ENCODE measurements around the gene MED8. TPM values are rescaled to one million over a fixed set of nuclear protein-coding genes. Genes with fewer than 3 reads are reported as not detected.

The MED8 gene
- total RNA-seq, 1 donor from 2014 or later: 23.6 TPM

- Histone ChIP-seq H2AFZ (replicated peaks) (no peak overlapping the region), H3K27ac (no peak overlapping the region), H3K4me2 (no peak overlapping the region), H4K20me1 (ENCODE audit: low read depth) (no peaks in the 10 kb centered on the region), H3F3A (ENCODE audit: low read depth) (no peaks in the 10 kb centered on the region), H3K4me3 (no peak overlapping the region), H3K9ac (no peak overlapping the region), H3K36me3 (no peaks in the 10 kb centered on the region), H3K4me1 (no peaks in the 10 kb centered on the region), H3K9me3 (ENCODE audit: low read depth) (no peaks in the 10 kb centered on the region), H3K27me3 (no peaks in the 10 kb centered on the region), H3K79me2 (ENCODE audit: low read depth) (no peaks in the 10 kb centered on the region)
- Mint-ChIP-seq H3K9me3 (no peaks in the 10 kb centered on the region), H3K36me3 (peaks cover 13% of the 10 kb centered on the region), H3K27ac (no peak overlapping the region), H3K4me3 (no peak overlapping the region), H3K27me3 (ENCODE audit: insufficient read depth, low read depth) (peaks cover 3% of the 10 kb centered on the region), H3K4me1 (no peaks in the 10 kb centered on the region)
- no peak for DNase-seq (ENCODE audit: low spot score)
- TF ChIP-seq EZH2phosphoT487 (IDR thresholded peaks at IDR 0.05) (no peak), EZH2 (IDR thresholded peaks at IDR 0.05) (no peak)
- TF ChIP-seq, protein P1, sequence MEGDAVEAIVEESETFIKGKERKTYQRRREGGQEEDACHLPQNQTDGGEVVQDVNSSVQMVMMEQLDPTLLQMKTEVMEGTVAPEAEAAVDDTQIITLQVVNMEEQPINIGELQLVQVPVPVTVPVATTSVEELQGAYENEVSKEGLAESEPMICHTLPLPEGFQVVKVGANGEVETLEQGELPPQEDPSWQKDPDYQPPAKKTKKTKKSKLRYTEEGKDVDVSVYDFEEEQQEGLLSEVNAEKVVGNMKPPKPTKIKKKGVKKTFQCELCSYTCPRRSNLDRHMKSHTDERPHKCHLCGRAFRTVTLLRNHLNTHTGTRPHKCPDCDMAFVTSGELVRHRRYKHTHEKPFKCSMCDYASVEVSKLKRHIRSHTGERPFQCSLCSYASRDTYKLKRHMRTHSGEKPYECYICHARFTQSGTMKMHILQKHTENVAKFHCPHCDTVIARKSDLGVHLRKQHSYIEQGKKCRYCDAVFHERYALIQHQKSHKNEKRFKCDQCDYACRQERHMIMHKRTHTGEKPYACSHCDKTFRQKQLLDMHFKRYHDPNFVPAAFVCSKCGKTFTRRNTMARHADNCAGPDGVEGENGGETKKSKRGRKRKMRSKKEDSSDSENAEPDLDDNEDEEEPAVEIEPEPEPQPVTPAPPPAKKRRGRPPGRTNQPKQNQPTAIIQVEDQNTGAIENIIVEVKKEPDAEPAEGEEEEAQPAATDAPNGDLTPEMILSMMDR (IDR thresholded peaks at IDR 0.05): no peak
These were observed 8.6 kb upstream of the MED8 start for GRCh38 chr1:43398227-43398626.

DNA sequence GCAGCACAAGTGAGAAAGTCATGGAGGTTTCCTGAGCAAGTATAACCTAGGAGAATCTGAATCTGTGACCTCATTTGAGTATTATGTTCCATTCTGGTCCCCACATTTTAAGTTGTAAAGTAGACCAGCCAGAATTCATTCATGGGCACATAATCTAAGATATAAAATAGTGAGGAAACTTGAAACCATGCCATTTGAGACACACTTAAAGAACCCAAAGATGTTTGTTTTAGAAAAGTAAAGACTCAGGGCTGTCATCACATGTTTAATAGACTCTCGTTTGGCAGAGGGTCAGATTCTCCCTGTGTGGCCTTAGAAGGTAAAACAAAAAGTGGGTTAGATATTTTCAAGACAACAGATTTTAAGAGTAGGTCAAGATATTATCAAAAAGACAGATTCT, 6.5 kb upstream of the MED8 start:
- H3K27ac ChIP-seq: no peak overlapping the region
- Mint-ChIP-seq H3K9me3 (no peaks in the 10 kb centered on the region), H3K27me3 (ENCODE audit: insufficient read depth, low read depth) (peaks cover 3% of the 10 kb centered on the region), H3K4me1 (no peaks in the 10 kb centered on the region), H3K27ac (no peak overlapping the region), H3K36me3 (peaks cover 10% of the 10 kb centered on the region), H3K4me3 (no peak overlapping the region)
- no peak for DNase-seq (ENCODE audit: low spot score)
- no peaks in the 10 kb centered on the region for H3K9me3 ChIP-seq (ENCODE audit: low read depth)
- H3K36me3 ChIP-seq: no peaks in the 10 kb centered on the region
- H3K27me3 ChIP-seq: no peaks in the 10 kb centered on the region
- H3K4me1 ChIP-seq: no peaks in the 10 kb centered on the region
- H3K79me2 ChIP-seq (ENCODE audit: low read depth): peaks cover 4% of the 10 kb centered on the region
- no peak for TF ChIP-seq EZH2 (IDR thresholded peaks at IDR 0.05)
- TF ChIP-seq, protein P1 (IDR thresholded peaks at IDR 0.05): no peak
- no peak for TF ChIP-seq EZH2phosphoT487 (IDR thresholded peaks at IDR 0.05)
- no peak overlapping the region for H3K4me3 ChIP-seq
- H4K20me1 ChIP-seq (ENCODE audit: low read depth): no peaks in the 10 kb centered on the region
- H2AFZ ChIP-seq (replicated peaks): no peak overlapping the region
- no peak overlapping the region for H3K4me2 ChIP-seq
- no peak overlapping the region for H3K9ac ChIP-seq
- H3F3A ChIP-seq (ENCODE audit: low read depth): no peaks in the 10 kb centered on the region

GRCh38 chr1:43395523-43395922, 5.9 kb upstream of the MED8 start:
- no peak overlapping the region for H3K27ac Mint-ChIP-seq
- H3K27me3 Mint-ChIP-seq (ENCODE audit: insufficient read depth, low read depth): peaks cover 3% of the 10 kb centered on the region
- no peaks in the 10 kb centered on the region for H3K36me3 ChIP-seq
- no peaks in the 10 kb centered on the region for H3K27me3 ChIP-seq
- H3K4me2 ChIP-seq: no peak overlapping the region
- peaks cover 10% of the 10 kb centered on the region for H3K36me3 Mint-ChIP-seq
- no peak overlapping the region for H3K4me3 Mint-ChIP-seq
- H3K4me1 Mint-ChIP-seq: peaks cover 4% of the 10 kb centered on the region
- H3K9ac ChIP-seq: no peak overlapping the region
- no peaks in the 10 kb centered on the region for H3K9me3 ChIP-seq (ENCODE audit: low read depth)
- H3K79me2 ChIP-seq (ENCODE audit: low read depth): peaks cover 9% of the 10 kb centered on the region
- TF ChIP-seq EZH2phosphoT487 (IDR thresholded peaks at IDR 0.05): no peak
- TF ChIP-seq EZH2 (IDR thresholded peaks at IDR 0.05): no peak
- TF ChIP-seq, protein P1 (IDR thresholded peaks at IDR 0.05): no peak
- no peak overlapping the region for H3K27ac ChIP-seq
- H3K9me3 Mint-ChIP-seq: no peaks in the 10 kb centered on the region
- DNase-seq (ENCODE audit: low spot score): no peak
- no peak overlapping the region for H2AFZ ChIP-seq (replicated peaks)
- peaks cover 1% of the 10 kb centered on the region for H3K4me1 ChIP-seq
- no peaks in the 10 kb centered on the region for H4K20me1 ChIP-seq (ENCODE audit: low read depth)
- H3F3A ChIP-seq (ENCODE audit: low read depth): peaks cover under 1% of the 10 kb centered on the region
- H3K4me3 ChIP-seq: no peak overlapping the region

Measured in neural progenitor cell (in vitro differentiated cells).